ENCODE data around the gene NTN1.

The NTN1 gene

DNA sequence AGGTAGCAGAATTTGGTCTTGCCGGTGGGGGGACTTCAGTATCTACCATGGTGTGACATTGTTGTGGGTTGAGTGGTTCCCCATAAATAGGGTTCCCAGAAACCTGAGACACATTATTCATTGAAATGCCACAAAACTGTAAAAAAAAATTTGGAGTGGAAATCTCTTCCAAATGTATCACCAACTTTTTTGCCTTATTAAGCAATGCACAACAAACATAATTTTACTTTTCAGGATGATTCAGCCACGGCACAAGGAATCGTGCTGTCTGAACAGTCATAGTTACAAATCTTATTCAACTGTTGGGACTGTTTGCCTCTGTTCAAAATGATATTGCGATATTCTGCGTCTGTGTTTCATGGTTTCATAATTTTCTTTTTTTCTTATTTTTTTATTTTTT lies 181.2 kb downstream of the NTN1 start:
- DNase-seq = no peak

DNA sequence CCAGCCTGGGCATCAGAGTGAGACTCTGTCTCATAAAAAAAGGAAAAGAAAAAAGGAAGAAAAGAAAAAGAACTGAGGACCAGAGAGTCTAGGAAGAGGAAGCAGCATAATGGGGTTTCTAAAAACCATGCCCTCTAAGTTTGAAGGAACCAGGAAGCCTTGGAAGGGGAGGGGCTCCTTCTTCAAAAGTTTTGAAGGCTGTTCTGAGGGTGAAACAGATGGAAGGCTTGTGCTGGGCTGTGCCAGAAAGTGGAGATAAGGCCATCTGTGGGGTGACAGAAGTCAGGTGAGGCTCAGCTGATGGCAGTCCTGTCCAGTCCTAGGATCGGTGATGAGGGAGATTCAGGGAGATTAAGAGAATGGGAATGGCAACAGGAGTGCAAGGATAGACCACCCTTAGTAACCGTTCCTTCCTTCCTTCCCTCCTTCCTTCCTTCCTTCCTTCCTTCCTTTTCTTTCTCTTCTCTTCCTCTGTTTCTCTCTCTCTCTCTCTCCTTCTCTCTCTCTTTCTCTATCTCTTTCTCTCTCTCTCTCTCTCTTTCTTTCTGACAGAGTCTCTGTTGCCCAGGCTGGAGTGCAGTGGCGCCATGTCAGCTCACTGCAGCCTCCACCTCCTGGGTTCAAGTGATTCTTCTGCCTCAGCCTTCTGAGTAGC lies 182.6 kb downstream of the NTN1 start:
- DNase-seq = no peak

DNA sequence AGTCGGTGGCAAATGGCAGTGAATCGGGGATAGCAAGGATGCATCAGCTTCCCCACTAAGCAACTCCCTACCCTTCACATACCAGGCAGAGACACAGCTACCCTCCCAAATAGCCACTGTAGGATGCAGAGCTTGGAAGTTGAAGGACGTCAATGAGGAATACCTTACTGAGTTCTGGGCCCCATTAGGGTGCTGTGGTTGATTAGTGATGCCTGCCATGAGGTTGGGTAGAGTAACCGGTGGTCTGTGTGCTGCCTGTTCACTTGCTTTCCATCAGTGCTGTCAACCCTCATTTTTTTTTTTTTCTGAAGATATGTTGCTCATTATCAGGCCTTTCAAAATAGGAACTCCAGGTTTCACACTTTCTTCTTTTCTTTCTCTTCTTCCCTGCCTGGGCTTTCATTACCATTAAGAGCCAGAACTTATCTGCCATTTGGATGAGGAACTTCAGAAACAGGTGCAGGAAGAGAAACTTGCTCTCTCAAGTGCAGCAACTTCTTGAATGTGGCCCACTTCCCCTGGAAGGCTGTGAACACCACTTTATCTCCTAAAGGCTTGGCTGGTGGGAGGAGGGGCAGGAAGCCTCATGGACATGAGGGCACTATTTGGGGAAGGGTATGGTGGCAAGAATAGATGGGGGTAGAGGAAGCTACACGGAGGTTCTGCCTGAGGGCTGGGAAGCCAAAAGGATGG lies 183.5 kb downstream of the NTN1 start:
- DNase-seq = no peak

GRCh38 chr17:9205520-9206409 lies 184.5 kb downstream of the NTN1 start:
- DNase-seq = no peak

GRCh38 chr17:9206410-9206703 lies 185.0 kb downstream of the NTN1 start:
- no peak for DNase-seq

DNA sequence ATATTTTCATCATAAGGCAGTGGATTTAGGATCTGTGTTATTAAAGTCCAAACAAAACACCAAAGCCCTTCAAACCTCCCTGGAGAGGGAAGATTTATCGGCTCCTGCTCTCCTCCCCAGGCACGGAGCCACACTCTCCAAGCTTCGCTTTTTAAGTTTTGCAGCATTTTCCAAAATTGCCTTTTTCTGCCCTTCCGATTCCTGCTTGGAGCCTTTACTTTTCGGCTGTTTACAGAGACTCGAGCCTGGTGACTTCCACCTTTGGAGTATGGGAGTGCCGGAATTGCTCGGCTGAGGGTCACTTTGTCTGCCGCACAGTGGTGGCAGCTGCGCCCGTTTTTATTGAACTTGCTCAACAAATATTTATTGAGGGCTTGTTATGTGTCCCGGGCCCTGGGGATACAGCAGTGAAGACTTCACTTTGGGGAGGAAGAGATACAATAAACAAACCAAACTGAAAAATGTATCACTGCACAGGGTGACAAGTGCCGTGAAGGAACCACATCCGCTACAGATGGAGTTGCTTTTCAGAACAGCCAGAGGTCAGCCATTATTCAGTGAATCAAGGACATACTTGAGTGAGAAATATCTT lies 185.5 kb downstream of the NTN1 start:
- no peak for DNase-seq

- no peak for DNase-seq
Observed at GRCh38 chr17:9208381-9209105, 187.2 kb downstream of the NTN1 start.

- no peak for DNase-seq
Observed at GRCh38 chr17:9209347-9209746, 188.0 kb downstream of the NTN1 start.

- no peak for DNase-seq
Observed at GRCh38 chr17:9209781-9210370, 188.6 kb downstream of the NTN1 start.

GRCh38 chr17:9211133-9211765 lies 189.9 kb downstream of the NTN1 start:
- no peak for DNase-seq

- no peak for DNase-seq
Observed at GRCh38 chr17:9212376-9213302, 191.3 kb downstream of the NTN1 start.

GRCh38 chr17:9213303-9213640 lies 192.0 kb downstream of the NTN1 start:
- no peak for DNase-seq

- DNase-seq = no peak
Observed at GRCh38 chr17:9215465-9215864, 194.2 kb downstream of the NTN1 start.

GRCh38 chr17:9217151-9218056 lies 196.1 kb downstream of the NTN1 start:
- no peak for DNase-seq

DNA sequence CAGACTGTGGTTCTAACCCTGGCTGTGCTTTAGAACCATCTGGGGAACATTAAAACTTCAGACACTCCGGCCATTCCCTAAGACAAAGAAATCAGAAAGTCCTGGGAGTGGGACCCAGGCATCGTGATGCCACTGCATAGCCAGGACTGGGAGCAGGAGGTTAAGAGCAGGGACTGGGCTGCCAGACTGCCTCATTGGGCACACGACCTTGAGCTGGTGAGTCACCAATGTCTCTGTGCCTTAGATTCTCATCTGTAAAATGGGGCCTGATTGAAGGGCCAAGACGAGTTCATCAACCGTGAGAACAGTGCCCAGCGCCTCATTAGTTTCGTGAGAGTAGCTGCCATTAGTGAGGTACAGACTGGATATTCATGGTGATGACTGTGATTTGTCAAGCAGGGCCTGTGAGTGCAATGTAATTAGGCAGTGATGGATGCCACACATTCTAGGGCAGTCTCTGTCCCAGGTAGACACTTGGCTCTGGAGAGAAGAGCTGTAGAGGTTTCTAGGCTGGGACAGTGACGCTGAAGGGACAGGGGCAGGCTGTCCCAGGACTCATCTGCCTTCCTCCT lies 196.8 kb downstream of the NTN1 start:
- DNase-seq = no peak

- DNase-seq = no peak
Observed at GRCh38 chr17:9218911-9219310, 197.6 kb downstream of the NTN1 start.

DNA sequence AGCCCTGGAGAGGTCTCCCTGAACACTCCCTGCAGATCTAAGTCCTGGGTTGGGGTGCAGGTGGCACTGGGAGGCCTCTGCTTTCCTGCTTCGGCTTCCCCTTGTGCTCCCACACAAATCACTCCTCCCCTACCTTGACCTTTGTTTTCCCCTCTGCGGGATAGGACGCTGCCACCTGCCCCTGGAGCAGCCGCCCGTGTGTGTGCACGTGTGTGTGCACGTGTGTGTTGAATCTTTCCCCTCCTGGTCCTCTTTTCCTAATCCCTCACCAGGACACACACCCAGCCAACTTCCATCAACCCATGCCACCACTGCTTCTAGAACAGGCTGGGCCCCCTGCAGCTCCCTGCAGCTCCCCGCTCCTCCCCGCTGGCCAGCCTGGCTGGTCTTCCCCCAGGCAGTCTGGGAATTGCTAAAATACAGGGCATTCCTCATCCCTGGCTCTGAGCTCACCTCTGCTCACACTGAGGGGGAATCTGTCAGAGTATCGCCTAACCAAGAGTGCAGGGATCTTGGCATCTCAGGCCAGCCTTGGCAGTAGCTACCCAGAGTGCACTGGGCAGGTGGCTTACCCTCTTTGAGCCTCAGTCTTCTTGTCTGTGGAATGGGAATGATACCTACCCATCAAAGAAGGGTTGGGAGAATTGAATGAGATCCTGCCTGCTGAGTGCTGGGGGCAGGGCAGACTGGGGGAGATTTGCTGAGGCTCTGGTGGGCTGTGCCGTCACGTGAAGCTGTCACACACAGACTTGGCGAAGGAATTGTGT lies 198.5 kb downstream of the NTN1 start:
- DNase-seq = no peak

- DNase-seq = no peak
Observed at GRCh38 chr17:9220398-9221146, 199.3 kb downstream of the NTN1 start.
